LNCAP (cell line): ENCODE results near the gene GATA3.

Experiments used
- CTCF ChIP-seq: fragments of 450-650 bp; IDR thresholded peaks from 2 replicates; pipeline ENCODE4 v1.5.1; 2017; ENCODE audit warnings: mild to moderate bottlenecking

GATA3 gene

GRCh38 chr10:8051109-8051821 lies 3.2 kb upstream of the GATA3 start:
- TF ChIP-seq CTCF: no peak

GRCh38 chr10:8051851-8052257 lies 2.6 kb upstream of the GATA3 start:
- TF ChIP-seq CTCF: no peak

- TF ChIP-seq CTCF: no peak
Observed at GRCh38 chr10:8052341-8052955, 2.0 kb upstream of the GATA3 start.

- peak; percentile 51 for TF ChIP-seq CTCF
Observed at GRCh38 chr10:8052956-8053445, 1.5 kb upstream of the GATA3 start.

- TF ChIP-seq CTCF: no peak
Observed at GRCh38 chr10:8053446-8054243, 843 bp upstream of the GATA3 start.

- TF ChIP-seq CTCF: no peak
Observed at GRCh38 chr10:8054244-8054493, 319 bp upstream of the GATA3 start.

- no peak for TF ChIP-seq CTCF
Observed at GRCh38 chr10:8055420-8056349, 1.2 kb downstream of the GATA3 start.
